ENCODE measurements around the gene PTPN21.

Gene PTPN21

DNA sequence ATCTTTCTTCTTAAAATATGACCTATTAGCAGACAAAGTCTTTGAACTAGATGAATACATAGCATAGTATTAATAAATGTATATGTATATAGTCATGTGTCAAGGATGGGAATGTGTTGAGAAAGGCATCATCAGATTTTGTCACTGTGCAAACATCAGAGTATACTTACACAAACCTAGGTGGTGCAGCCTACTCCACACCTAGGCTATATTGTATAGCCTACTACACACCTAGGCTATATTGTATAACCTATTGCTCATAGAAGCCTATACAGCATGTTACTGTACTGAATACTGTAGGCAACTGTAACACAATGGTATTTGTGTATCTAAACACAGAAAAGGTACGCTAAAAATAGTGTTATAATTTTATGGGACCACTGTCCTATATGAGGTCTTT is 47.6 kb downstream of the PTPN21 start:
- no peak for DNase-seq
- TF ChIP-seq POLR2A (IDR thresholded peaks at IDR 0.05; ENCODE audit: low read length) (no peak), GATA1 (IDR thresholded peaks at IDR 0.05; ENCODE audit: low read depth, low read length) (no peak)

DNA sequence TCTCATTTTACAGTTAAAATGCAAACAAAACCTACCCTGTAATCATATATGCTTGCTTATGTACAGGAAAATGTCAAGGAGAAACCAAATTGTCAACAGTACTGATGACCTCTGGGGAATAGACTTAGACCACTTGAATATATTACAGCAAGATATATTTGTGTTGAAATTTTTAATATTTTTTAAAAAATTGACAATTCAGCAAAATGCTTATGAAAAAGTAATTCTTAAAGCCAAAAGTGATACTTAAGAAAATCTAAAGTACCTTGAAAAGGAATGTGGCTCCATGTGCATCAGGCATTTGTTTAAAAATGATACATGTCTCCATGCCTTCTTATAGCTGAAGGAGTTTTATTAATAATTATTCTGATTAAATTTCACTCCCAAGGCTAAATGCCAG is 49.2 kb downstream of the PTPN21 start:
- TF ChIP-seq GATA1 (IDR thresholded peaks at IDR 0.05; ENCODE audit: low read depth, low read length) (no peak), POLR2A (IDR thresholded peaks at IDR 0.05; ENCODE audit: low read length) (no peak)
- DNase-seq = no peak

DNA sequence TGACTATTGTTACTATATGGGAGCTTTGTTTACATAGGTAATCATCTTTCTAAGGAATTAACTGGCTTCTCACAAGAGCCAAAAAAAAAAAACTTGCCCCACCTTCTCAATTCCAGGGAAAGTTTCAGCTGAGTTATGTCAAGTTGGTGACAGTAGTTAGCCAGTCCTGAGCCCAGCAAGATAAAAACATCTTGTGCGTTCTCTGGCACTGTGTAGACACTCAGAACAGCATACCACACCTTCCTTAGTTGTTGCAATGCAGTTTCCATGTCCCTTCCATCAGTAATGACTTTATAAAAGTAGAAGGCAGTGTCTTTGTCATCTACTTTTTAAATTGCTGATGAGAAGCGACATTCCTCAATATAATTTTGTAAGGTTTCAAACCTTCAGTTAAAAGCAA is 50.2 kb downstream of the PTPN21 start:
- TF ChIP-seq POLR2A (IDR thresholded peaks at IDR 0.05; ENCODE audit: low read length) = no peak
- TF ChIP-seq GATA1 (IDR thresholded peaks at IDR 0.05; ENCODE audit: low read depth, low read length) = no peak

DNA sequence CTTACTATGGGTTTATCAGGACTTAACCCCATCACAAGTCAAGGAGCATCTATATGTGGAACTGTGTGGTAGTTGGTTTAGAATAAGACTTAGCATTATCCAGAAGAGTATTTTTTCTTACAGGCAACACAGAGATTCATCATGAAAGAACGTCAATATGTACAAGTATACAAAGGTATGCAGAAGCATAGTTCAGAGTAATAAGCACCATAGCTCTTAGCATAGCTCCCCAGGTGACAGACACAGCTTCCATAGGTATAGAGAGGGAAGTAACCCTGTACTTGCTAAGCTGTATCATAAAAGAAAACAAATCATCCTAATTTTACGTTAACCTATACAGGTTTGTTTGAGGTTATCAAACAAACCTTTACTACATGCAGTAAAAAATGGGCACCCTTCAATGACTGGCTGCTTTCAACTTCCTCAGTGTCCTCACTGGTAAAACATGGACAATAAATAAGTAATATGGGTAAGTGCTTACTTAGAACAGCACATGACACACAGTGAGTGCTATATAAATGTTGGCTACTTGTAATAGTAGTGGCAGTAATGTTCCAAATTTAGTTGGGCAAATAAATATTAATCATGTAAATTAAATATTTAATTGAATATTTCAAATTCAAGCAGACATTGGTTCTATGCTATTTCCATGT is 50.9 kb downstream of the PTPN21 start:
- no peak for DNase-seq

More for the DNA sequence above, 50.2 kb downstream of the PTPN21 start:
- DNase-seq = no peak

DNA sequence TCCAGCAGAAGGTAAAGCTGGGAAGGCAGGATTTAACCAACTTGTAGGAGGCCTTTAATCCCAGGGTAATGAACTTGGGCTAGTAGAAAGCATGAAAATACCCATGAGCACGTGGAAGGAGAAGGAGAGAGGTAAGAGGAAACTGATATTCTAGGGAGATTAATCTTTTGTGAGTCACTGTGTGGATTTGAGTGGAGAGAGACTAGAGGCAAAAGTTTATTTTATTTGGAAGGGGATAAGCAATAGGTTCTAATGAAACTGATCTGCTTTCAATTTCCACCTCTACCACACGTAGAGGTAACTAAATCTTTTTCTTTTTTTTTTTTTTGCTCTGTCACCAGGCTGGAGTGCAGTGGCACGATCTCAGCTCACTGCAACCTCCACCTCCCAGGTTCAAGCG is 52.1 kb downstream of the PTPN21 start:
- TF ChIP-seq POLR2A (IDR thresholded peaks at IDR 0.05; ENCODE audit: low read length) (no peak), GATA1 (IDR thresholded peaks at IDR 0.05; ENCODE audit: low read depth, low read length) (no peak)
- DNase-seq = no peak

More for the DNA sequence above, 50.9 kb downstream of the PTPN21 start:
- TF ChIP-seq POLR2A (IDR thresholded peaks at IDR 0.05; ENCODE audit: low read length) (no peak), GATA1 (IDR thresholded peaks at IDR 0.05; ENCODE audit: low read depth, low read length) (no peak)

DNA sequence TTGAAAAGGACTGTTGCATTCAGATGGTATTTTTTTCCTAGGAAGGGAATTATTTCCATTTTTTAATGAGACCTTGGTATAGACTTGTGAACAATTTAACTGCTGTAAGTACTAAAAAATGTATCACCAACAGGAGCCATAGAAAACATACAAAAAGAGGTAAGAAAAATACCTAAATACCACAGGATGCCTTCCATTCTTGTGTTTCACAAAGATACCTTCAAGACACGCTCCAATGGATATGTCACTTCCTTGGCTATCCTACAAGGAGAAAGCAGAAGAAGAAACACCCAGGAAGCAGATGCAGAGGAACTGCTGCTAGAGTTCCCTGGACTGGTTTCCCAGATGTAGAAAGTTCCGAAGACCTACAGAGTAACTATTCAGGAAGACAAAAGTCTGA is 54.2 kb downstream of the PTPN21 start:
- DNase-seq = no peak
- TF ChIP-seq POLR2A (IDR thresholded peaks at IDR 0.05; ENCODE audit: low read length) (no peak), GATA1 (IDR thresholded peaks at IDR 0.05; ENCODE audit: low read depth, low read length) (no peak)

DNA sequence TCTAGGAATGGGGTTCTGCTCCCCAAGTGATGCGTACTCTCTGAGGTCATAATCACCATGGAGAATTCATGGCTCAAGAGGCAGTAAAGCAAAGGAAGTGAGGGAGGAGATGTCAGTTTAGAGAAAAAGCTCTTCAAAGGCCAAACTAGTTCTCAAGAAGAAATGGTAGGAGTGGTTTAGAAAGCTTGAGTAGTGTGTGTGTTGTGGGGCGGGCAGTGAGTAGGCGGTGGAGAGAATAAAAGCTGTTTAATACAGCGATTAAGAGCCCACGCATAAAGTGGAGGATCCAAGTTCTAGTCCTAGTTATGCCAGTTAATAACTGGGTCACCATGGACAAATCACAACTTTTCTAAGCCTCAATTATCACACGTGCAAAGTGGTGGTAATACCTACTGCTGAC is 55.6 kb downstream of the PTPN21 start:
- no peak for TF ChIP-seq POLR2A (IDR thresholded peaks at IDR 0.05; ENCODE audit: low read length)
- no peak for TF ChIP-seq GATA1 (IDR thresholded peaks at IDR 0.05; ENCODE audit: low read depth, low read length)
- no peak for DNase-seq

DNA sequence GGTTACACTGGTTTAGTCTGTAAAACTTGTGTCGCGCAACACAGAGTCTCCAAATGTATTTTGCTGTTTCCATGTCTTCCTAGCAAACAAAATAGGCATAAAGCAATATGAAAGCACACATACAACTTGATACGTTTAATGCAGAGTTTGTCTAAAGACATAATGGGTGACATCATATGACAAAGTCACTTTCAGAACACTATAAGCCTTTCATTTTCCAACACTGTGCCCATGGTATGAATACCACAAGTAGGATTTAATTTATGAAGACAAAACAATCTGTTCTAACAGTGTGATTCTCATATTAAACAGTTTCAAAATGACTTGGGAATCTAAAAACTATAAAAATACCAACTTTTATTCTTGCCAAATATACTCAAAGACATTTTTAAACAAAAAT is 58.4 kb downstream of the PTPN21 start:
- TF ChIP-seq GATA1 (IDR thresholded peaks at IDR 0.05; ENCODE audit: low read depth, low read length) (no peak), POLR2A (IDR thresholded peaks at IDR 0.05; ENCODE audit: low read length) (no peak)
- DNase-seq = no peak

DNA sequence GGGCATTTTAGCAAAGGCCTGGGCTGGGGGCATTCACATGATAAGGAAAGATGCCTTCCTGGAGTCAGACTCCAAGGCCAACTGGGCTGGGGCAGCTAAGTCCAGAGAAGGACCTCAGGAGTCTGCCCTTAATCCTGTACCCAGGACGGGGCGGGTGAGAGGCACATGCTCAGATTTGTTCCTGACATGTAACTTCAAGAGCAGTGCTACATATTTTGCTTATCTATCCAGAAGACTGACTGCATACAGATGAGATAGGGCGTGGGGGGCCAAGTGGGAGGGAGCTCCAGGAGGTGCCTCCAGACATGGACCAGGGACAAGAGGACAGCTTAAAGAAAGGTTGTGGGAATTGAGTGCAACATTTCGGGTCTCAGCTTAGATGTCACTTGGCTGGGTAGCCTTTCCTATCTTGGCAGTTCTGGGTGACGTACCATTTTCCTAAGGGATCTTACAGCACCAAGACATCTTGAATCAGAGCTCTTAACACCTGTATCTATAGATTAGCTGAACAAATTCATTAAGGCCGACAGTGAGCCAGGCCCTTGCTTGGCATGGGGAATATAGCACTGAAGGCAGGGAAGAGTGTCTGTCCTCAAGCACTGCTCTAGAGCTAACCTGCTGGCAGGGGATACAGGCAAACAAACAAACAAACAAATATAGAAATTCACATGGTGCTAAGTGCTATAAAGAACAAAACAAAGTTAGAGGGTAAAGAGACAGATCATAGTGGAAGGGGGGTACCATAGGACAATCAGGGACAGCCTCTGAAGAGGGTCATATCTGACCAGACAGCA is 61.2 kb downstream of the PTPN21 start:
- no peak for DNase-seq

DNA sequence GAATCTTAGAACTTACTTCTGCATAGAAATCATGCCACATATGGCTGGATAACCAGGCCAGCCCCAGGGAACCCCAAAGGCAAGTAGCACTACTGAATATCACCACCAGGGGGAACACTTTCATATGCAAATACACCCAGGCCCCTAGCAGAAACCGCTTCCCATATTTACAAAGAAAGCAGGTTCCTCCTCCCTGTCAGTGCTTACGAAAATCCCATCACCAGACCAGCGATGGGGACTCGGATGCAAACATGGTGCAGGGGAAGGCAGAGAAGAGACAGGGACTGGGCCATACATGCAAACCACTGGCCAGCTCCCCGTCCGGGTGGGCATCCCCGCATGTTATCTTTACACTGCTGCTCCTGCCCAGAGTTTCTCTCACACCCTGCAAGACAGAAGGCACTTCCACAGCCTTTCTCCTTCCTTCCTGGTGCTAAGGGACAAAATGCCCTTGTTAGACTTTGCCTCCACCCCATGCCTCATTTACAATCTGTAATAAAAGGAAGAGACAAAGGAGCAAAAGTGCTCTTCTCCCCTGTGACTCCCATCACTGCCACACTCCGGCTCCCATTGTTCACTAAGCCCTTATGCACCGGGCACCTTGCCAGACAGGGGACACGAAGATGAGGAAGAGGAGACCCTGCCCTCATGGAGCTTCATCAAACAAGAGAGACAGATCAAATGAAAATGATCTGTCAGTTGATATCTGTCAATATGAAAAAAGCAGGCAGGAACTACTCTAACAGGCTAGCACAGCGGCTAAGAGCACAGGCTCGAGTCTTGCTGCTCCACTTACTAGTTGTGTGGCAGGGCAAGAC is 62.3 kb downstream of the PTPN21 start:
- TF ChIP-seq POLR2A (IDR thresholded peaks at IDR 0.05; ENCODE audit: low read length) = no peak
- TF ChIP-seq GATA1 (IDR thresholded peaks at IDR 0.05; ENCODE audit: low read depth, low read length) = no peak
- DNase-seq = peak; percentile 69 to 79

More for the DNA sequence above, 61.2 kb downstream of the PTPN21 start:
- no peak for TF ChIP-seq GATA1 (IDR thresholded peaks at IDR 0.05; ENCODE audit: low read depth, low read length)
- TF ChIP-seq POLR2A (IDR thresholded peaks at IDR 0.05; ENCODE audit: low read length) = no peak

DNA sequence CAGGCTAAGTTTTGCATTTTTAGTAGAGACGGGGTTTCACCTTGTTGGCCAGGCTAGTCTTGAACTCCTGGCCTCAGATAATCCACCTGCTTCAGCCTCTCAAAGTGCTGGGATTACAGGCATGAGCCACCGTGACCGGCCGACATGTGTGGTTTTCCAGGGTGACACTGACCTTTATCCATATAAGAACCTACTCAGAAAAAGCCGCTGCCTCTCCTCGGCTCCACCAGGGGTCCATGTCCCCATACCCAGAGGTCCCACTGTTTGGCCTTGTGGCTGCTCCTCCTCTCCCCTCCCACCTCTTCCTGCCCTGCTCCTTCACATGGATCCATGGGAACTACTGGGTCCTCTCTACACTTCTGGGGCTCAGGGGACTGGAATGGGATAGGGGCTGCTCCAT is 64.6 kb downstream of the PTPN21 start:
- no peak for DNase-seq
- TF ChIP-seq GATA1 (IDR thresholded peaks at IDR 0.05; ENCODE audit: low read depth, low read length) = no peak
- no peak for TF ChIP-seq POLR2A (IDR thresholded peaks at IDR 0.05; ENCODE audit: low read length)

DNA sequence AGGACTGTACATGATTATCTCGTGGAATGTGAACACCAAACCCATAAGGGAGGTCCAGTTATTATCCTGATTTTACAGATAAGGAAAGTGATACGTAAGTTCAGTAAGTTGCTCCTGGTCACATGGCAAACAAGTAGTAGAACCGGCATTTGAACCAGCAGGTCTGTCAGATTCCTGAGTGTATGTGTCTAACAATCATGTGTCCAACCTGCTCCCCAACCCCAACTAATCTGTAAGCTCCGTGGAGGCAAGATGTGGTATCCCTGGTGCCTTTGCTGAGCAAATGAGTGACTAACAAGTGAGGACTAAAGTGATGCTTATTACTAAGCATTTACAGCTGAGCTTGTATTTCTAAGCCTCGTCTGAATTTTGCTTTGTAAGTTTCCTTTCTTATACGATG is 65.9 kb downstream of the PTPN21 start:
- TF ChIP-seq POLR2A (IDR thresholded peaks at IDR 0.05; ENCODE audit: low read length) = no peak
- TF ChIP-seq GATA1 (IDR thresholded peaks at IDR 0.05; ENCODE audit: low read depth, low read length) = no peak

DNA sequence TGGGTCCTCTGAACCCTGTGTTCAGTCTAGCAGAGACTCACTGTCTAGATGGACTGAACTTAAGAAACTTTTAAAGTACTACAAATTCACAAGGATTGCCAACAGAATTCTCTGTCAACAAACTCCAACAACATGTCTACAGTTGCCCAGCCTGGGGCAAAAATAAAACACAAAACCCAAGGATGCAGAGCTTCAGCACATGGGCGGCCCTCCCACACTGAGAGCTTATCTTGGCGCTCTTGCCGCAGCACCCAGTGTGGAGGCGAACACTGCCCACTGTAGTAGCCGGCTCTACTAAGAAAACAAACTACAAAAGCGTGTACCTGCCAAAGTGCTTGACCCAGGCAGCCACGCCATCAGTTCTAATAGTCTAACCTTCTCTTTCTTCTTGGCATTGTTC is 66.7 kb downstream of the PTPN21 start:
- no peak for DNase-seq
- TF ChIP-seq GATA1 (IDR thresholded peaks at IDR 0.05; ENCODE audit: low read depth, low read length) = no peak
- TF ChIP-seq POLR2A (IDR thresholded peaks at IDR 0.05; ENCODE audit: low read length) = no peak

More for the DNA sequence above, 65.9 kb downstream of the PTPN21 start:
- no peak for DNase-seq

DNA sequence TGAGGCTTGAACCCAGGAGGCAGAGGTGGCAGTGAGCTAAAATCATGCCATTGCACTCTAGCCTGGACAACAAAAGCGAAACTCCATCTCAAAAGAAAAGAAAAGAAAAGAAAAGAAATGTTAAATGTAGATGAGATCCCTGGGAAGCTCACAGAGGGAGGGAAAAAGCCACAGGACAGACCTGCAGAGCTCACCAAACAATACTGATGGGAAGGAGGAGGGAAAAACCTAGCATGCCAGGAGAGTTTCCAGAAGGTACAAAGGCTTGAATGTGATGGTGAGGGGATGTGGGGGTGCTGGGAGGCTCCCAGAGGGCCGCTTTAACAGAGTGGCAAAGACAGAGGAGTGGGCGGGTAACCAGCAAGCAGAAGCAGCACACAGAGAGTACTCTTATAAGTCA is 72.3 kb downstream of the PTPN21 start:
- no peak for DNase-seq
- TF ChIP-seq POLR2A (IDR thresholded peaks at IDR 0.05; ENCODE audit: low read length) (no peak), GATA1 (IDR thresholded peaks at IDR 0.05; ENCODE audit: low read depth, low read length) (no peak)

Measured in erythroblast (primary cell).